Ishikawa (cell line): ENCODE results near the gene STK38L.
A peak's percentile ranks its signal among the peaks of the same experiment; 100 is the strongest.

Experiments
- CEBPB ChIP-seq: IDR thresholded peaks from 2 replicates; pipeline ENCODE4 v1.6.1; 2012
- CREB1 ChIP-seq: IDR thresholded peaks from 2 replicates; pipeline ENCODE4 v1.6.1; 2012; ENCODE audit warnings: low read depth
- EGR1 ChIP-seq: IDR thresholded peaks from 2 replicates; pipeline ENCODE4 v1.6.1; 2012
- EP300 ChIP-seq: IDR thresholded peaks from 2 replicates; pipeline ENCODE4 v1.6.1; 2012; ENCODE audit warnings: borderline replicate concordance
- FOXM1 ChIP-seq: IDR thresholded peaks from 2 replicates; pipeline ENCODE4 v1.6.1; 2012; ENCODE audit warnings: low read depth, borderline replicate concordance
- MAX ChIP-seq: IDR thresholded peaks from 2 replicates; pipeline ENCODE4 v1.6.1; 2012
- NFIC ChIP-seq: IDR thresholded peaks from 2 replicates; pipeline ENCODE4 v1.6.1; 2012
- RAD21 ChIP-seq: IDR thresholded peaks from 2 replicates; pipeline ENCODE4 v1.6.1; 2012; ENCODE audit warnings: low read depth
- REST ChIP-seq: IDR thresholded peaks from 2 replicates; pipeline ENCODE4 v1.6.1; 2012; ENCODE audit warnings: low read depth, mild to moderate bottlenecking
- TAF1 ChIP-seq: IDR thresholded peaks from 2 replicates; pipeline ENCODE4 v1.6.1; 2012; ENCODE audit warnings: low read depth, mild to moderate bottlenecking
- TCF12 ChIP-seq: IDR thresholded peaks from 2 replicates; pipeline ENCODE4 v1.6.1; 2012; ENCODE audit warnings: low read depth
- TEAD4 ChIP-seq: IDR thresholded peaks from 2 replicates; pipeline ENCODE4 v1.6.1; 2012
- USF1 ChIP-seq: IDR thresholded peaks from 2 replicates; pipeline ENCODE4 v1.6.1; 2012
- YY1 ChIP-seq: IDR thresholded peaks from 2 replicates; pipeline ENCODE4 v1.6.1; 2012; ENCODE audit warnings: low read depth
- ZBTB7A ChIP-seq: IDR thresholded peaks from 2 replicates; pipeline ENCODE4 v1.6.1; 2012; ENCODE audit warnings: low read depth

Gene STK38L

DNA sequence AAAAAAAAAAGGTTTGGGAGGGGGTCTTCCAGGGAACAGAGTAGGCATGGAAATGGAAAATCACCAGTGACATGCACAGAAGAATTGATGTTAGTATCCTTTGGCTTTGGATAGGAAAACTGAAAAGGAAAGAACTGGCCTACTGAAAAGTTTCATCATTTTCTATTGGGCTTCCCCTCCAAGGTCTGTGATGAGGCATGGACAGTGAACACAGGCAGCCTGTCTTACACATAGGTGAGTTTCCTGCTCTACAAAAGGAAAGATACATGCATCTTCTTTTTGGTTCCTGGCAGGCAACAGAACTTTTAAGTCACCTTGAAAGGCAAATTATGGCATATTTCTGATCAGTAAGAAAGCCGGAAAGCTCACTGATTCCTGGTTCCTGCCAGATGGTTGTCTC, 94.4 kb downstream of the STK38L start:
- TF ChIP-seq TAF1, result no peak
- TF ChIP-seq TEAD4, result no peak
- no peak for TF ChIP-seq YY1
- TF ChIP-seq MAX, result no peak
- TF ChIP-seq TCF12, result no peak
- TF ChIP-seq FOXM1, result no peak
- TF ChIP-seq RAD21, result no peak
- no peak for TF ChIP-seq USF1
- no peak for TF ChIP-seq EGR1
- TF ChIP-seq ZBTB7A, result no peak
- no peak for TF ChIP-seq NFIC
- no peak for TF ChIP-seq EP300
- no peak for TF ChIP-seq REST
- TF ChIP-seq CEBPB, result no peak
- TF ChIP-seq CREB1, result no peak

GRCh38 chr12:27340971-27341370, 96.9 kb downstream of the STK38L start:
- TF ChIP-seq USF1 (no peak), REST (no peak), TAF1 (no peak), FOXM1 (no peak), EGR1 (no peak), MAX (no peak), TCF12 (no peak), TEAD4 (no peak)

DNA sequence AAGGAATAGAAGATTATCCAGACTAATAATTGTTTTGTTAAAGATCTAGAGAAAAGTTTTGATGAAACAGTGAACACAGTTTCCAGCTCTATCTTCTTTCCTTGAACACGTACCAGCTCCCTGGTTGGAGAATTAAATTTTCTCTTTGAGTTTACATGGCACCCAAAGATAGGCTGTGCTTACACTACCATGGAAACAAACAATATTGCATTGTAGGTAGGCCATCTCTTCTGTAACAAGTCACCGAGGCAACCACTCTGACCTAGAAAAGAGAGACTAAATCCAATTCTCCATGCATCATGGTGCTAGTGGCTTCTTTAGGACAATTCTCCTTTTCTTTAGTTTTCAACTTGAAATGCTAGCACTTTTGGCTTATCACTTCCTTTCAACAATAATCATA, 98.5 kb downstream of the STK38L start:
- TF ChIP-seq YY1 (no peak), EGR1 (no peak), CREB1 (no peak), RAD21 (no peak), MAX (no peak), NFIC (no peak), TEAD4 (no peak), TAF1 (no peak), ZBTB7A (no peak), REST (no peak), FOXM1 (no peak), CEBPB (no peak), USF1 (no peak), EP300 (no peak), TCF12 (no peak)

DNA sequence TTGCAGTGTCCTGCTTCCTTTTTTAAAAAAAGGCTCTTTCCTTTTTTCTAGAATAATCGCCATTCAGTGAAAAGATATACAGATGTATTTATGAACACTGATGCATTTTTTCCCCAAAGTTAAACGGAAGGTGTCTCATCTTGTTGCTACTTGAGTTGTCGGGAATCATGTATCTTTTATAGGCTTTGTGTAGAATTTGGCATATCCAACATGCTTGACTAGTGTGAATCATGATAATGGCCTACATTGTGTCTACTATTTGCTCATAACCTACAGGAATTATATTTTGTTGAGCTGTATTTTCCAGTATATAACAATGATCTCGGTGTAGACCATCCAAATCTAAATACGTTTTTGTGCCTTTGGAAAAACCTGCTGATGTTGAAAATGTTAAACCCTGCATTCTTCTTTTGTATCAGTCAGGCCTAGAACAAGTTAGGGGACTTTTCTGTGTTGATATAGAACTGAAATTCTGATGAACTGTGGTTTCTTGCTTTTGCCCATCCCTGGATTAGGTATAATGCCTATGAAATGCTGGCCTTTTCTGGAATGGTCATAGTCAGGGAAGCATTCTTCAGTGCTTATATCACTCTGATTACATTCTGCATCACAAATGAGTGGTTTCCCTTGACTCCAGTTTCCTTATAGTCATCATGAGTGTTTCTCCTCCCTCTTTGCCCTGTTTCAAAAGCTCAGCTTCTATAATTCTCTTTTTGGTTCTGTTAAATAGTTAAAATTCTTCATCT, 99.3 kb downstream of the STK38L start:
- no peak for TF ChIP-seq CREB1
- TF ChIP-seq TEAD4, result peak; percentile 58; the same call in 1 of the 2 replicates
